ENCODE measurements around the gene TNKS1BP1.
"Not testable (repeated sequence)": the region's sequence is repeated elsewhere in the genome, so short reads cannot be mapped to it uniquely, and the experiment has no call there.

TNKS1BP1 gene

GRCh38 chr11:57324886-57325734 is at the start of gene TNKS1BP1:
Gene TNKS1BP1, minus strand, starts transcription at chr11:57324952. Its CDS starts 3,067 bp downstream, at chr11:57321885.
- DNase-seq = peak; percentile 96

- DNase-seq = no peak
These were observed 48.4 kb upstream of the TNKS1BP1 start for GRCh38 chr11:57373146-57373545.

GRCh38 chr11:57370941-57371340 is 46.2 kb upstream of the TNKS1BP1 start:
- DNase-seq = no peak

- no peak for DNase-seq
These were observed 45.5 kb upstream of the TNKS1BP1 start for GRCh38 chr11:57370251-57370650.

GRCh38 chr11:57368845-57369232 is 44.1 kb upstream of the TNKS1BP1 start:
- no peak for DNase-seq

- DNase-seq = no peak
These were observed 43.5 kb upstream of the TNKS1BP1 start for GRCh38 chr11:57368106-57368844.

GRCh38 chr11:57364851-57365660 is 40.3 kb upstream of the TNKS1BP1 start:
- no peak for DNase-seq

GRCh38 chr11:57363131-57364080 is 38.7 kb upstream of the TNKS1BP1 start:
- DNase-seq = no peak

- DNase-seq = no peak
These were observed 37.2 kb upstream of the TNKS1BP1 start for GRCh38 chr11:57361926-57362325.

- DNase-seq = not testable (repeated sequence)
These were observed 36.7 kb upstream of the TNKS1BP1 start for GRCh38 chr11:57361420-57361819.

GRCh38 chr11:57360991-57361390 is 36.2 kb upstream of the TNKS1BP1 start:
- DNase-seq = no peak

GRCh38 chr11:57359896-57360690 is 35.3 kb upstream of the TNKS1BP1 start:
- DNase-seq = no peak

GRCh38 chr11:57359396-57359795 is 34.6 kb upstream of the TNKS1BP1 start:
- no peak for DNase-seq

- DNase-seq = no peak
These were observed 34.2 kb upstream of the TNKS1BP1 start for GRCh38 chr11:57358991-57359390.

- no peak for DNase-seq
These were observed 33.8 kb upstream of the TNKS1BP1 start for GRCh38 chr11:57358543-57358961.

GRCh38 chr11:57357856-57358255 is 33.1 kb upstream of the TNKS1BP1 start:
- DNase-seq = no peak

GRCh38 chr11:57357310-57357709 is 32.6 kb upstream of the TNKS1BP1 start:
- DNase-seq = no peak

- no peak for DNase-seq
These were observed 31.5 kb upstream of the TNKS1BP1 start for GRCh38 chr11:57356268-57356667.

- DNase-seq = no peak
These were observed 29.9 kb upstream of the TNKS1BP1 start for GRCh38 chr11:57354699-57355098.

GRCh38 chr11:57353852-57354251 is 29.1 kb upstream of the TNKS1BP1 start:
- no peak for DNase-seq

- no peak for DNase-seq
These were observed 28.7 kb upstream of the TNKS1BP1 start for GRCh38 chr11:57353446-57353845.
